ENCODE data around the gene TK2.

- TF ChIP-seq CTCF (IDR thresholded peaks at IDR 0.05; ENCODE audit: low read depth, low read length, poor library complexity, severe bottlenecking) (no peak), EZH2phosphoT487 (IDR thresholded peaks at IDR 0.05; ENCODE audit: borderline replicate concordance, low read length) (no peak)
Observed at GRCh38 chr16:66516808-66517585, 32.9 kb downstream of the TK2 start.

All from DOHH2 (cell line).